HEK293T (cell line): ENCODE data around the gene NOP56.
"Not testable (repeated sequence)": the region's sequence is repeated elsewhere in the genome, so short reads cannot be mapped to it uniquely, and the experiment has no call there.

Experiments
- CTCF ChIA-PET: fragments of 350-600 bp; formaldehyde crosslinking; extraction: SDS; loops from one replicate; lab custom pipeline; 2021; ENCODE audit warnings: antibody characterized with exemption, inconsistent platforms; lab: Yijun Ruan, JAX
- POLR2A ChIA-PET: fragments of 350-600 bp; formaldehyde crosslinking; extraction: SDS; loops from one replicate; lab custom pipeline; 2020; ENCODE audit warnings: antibody characterized with exemption, inconsistent platforms; lab: Yijun Ruan, JAX
- DNase-seq: peaks from one replicate; pipeline ENCODE4 v3.0.0; 2012; ENCODE audit warnings: mixed read lengths; ENCODE audit errors: extremely low spot score
- ARNT ChIP-seq: fragments of 450-650 bp; IDR thresholded peaks from 2 replicates; pipeline ENCODE4 v1.6.1; 2017; ENCODE audit warnings: mild to moderate bottlenecking
- BHLHE40 ChIP-seq: fragments of 450-650 bp; IDR thresholded peaks from 2 replicates; pipeline ENCODE4 v1.6.1; 2016; ENCODE audit warnings: mild to moderate bottlenecking, moderate library complexity, borderline replicate concordance
- CTBP1 ChIP-seq: fragments of 450-650 bp; IDR thresholded peaks from 2 replicates; pipeline ENCODE4 v1.6.1; 2016; ENCODE audit warnings: borderline replicate concordance
- ELF4 ChIP-seq: fragments of 450-650 bp; IDR thresholded peaks from 2 replicates; pipeline ENCODE4 v1.6.1; 2017; ENCODE audit warnings: antibody characterized with exemption
- FOXA1 ChIP-seq: fragments of 450-650 bp; IDR thresholded peaks from 2 replicates; pipeline ENCODE4 v1.6.1; 2016; ENCODE audit warnings: mild to moderate bottlenecking
- FOXK2 ChIP-seq: fragments of 450-650 bp; IDR thresholded peaks from 2 replicates; pipeline ENCODE4 v1.6.1; 2016; ENCODE audit warnings: mild to moderate bottlenecking
- FOXM1 ChIP-seq: fragments of 450-650 bp; IDR thresholded peaks from 2 replicates; pipeline ENCODE4 v1.6.1; 2017; ENCODE audit warnings: mild to moderate bottlenecking, borderline replicate concordance
- HDGF ChIP-seq: fragments of 450-650 bp; IDR thresholded peaks from 2 replicates; pipeline ENCODE4 v1.6.1; 2017; ENCODE audit warnings: antibody characterized with exemption, borderline replicate concordance
- L3MBTL2 ChIP-seq: fragments of 450-650 bp; conservative IDR thresholded peaks from 2 replicates; pipeline ENCODE4 v1.6.1; 2016; ENCODE audit warnings: mild to moderate bottlenecking
- LEF1 ChIP-seq: fragments of 450-650 bp; IDR thresholded peaks from 2 replicates; pipeline ENCODE4 v1.6.1; 2017; ENCODE audit warnings: mild to moderate bottlenecking, borderline replicate concordance
- NFRKB ChIP-seq: fragments of 450-650 bp; IDR thresholded peaks from 2 replicates; pipeline ENCODE4 v1.6.1; 2016; ENCODE audit warnings: mild to moderate bottlenecking, moderate library complexity
- SP1 ChIP-seq: fragments of 450-650 bp; IDR thresholded peaks from 2 replicates; pipeline ENCODE4 v1.6.1; 2017
- SUZ12 ChIP-seq: fragments of 450-650 bp; IDR thresholded peaks from 2 replicates; pipeline ENCODE4 v1.6.1; 2016; ENCODE audit warnings: mild to moderate bottlenecking
- TARDBP ChIP-seq: fragments of 450-650 bp; IDR thresholded peaks from 2 replicates; pipeline ENCODE4 v1.6.1; 2016
- ZNF384 ChIP-seq: fragments of 450-650 bp; IDR thresholded peaks from 2 replicates; pipeline ENCODE4 v1.6.1; 2016
- TF ChIP-seq, protein P1 (sequence below): fragments of 450-650 bp; IDR thresholded peaks from 2 replicates; pipeline ENCODE4 v1.6.1; 2016

The NOP56 gene

GRCh38 chr20:2663887-2664719 lies 11.7 kb downstream of the NOP56 start, which contains the start of gene IDH3B:
Gene IDH3B, minus strand, starts transcription at chr20:2664216. Its CDS starts 28 bp downstream, at chr20:2664188.
- DNase-seq = peak; percentile 90
- ChIA-PET POLR2A (interaction anchor here (0.6 to 5.4 kb wide), 12 partner anchors 10 to 457 kb away, joined by 3 to 79 read pairs (median 3); partner anchors contain the start of genes MRPS26, NOP56 and SNRPB), CTCF (no interaction called here)
- peak; percentile 81 for TF ChIP-seq FOXK2
- TF ChIP-seq ELF4 = peak; percentile 84
- peak; percentile 73 for TF ChIP-seq NFRKB
- peak; percentile 74 for TF ChIP-seq L3MBTL2
- TF ChIP-seq CTBP1 = no peak

GRCh38 chr20:2671977-2672376 lies 19.5 kb downstream of the NOP56 start:
- TF ChIP-seq, protein P1, sequence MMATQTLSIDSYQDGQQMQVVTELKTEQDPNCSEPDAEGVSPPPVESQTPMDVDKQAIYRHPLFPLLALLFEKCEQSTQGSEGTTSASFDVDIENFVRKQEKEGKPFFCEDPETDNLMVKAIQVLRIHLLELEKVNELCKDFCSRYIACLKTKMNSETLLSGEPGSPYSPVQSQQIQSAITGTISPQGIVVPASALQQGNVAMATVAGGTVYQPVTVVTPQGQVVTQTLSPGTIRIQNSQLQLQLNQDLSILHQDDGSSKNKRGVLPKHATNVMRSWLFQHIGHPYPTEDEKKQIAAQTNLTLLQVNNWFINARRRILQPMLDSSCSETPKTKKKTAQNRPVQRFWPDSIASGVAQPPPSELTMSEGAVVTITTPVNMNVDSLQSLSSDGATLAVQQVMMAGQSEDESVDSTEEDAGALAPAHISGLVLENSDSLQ = no peak
- CTCF ChIA-PET = interaction anchor here (1.4 kb wide), 1 partner anchor 69 kb away, joined by 3 read pairs; no protein-coding TSS in a partner anchor
- DNase-seq = no peak
- POLR2A ChIA-PET = no interaction called here

GRCh38 chr20:2672446-2672845 lies 20.0 kb downstream of the NOP56 start:
- DNase-seq = no peak
- TF ChIP-seq ZNF384 (no peak), FOXK2 (no peak), ARNT (no peak), TARDBP (no peak), HDGF (no peak), CTBP1 (no peak)
- ChIA-PET CTCF (interaction anchor here (0.5 to 1.4 kb wide), 2 partner anchors 69 to 284 kb away, joined by 3 to 5 read pairs; no protein-coding TSS in a partner anchor), POLR2A (interaction anchor here (3.1 kb wide), 1 partner anchor 9 kb away, joined by 13 read pairs; the partner anchor contains the start of gene IDH3B)

- POLR2A ChIA-PET = interaction anchor here (3.1 kb wide), 1 partner anchor 10 kb away, joined by 13 read pairs; the partner anchor contains the start of gene IDH3B
- TF ChIP-seq FOXA1 (no peak), BHLHE40 (no peak), FOXM1 (no peak), SP1 (no peak), ZNF384 (no peak), FOXK2 (no peak), SUZ12 (no peak), L3MBTL2 (no peak), ELF4 (no peak), HDGF (no peak), ARNT (no peak), NFRKB (no peak), CTBP1 (no peak)
- TF ChIP-seq, protein P1 = no peak
- DNase-seq = no peak
- CTCF ChIA-PET = interaction anchor here (0.6 to 1.4 kb wide), 4 partner anchors 47 to 216 kb away, joined by 3 read pairs; no protein-coding TSS in a partner anchor
Measured at GRCh38 chr20:2673453-2673852, 21.0 kb downstream of the NOP56 start.

DNA sequence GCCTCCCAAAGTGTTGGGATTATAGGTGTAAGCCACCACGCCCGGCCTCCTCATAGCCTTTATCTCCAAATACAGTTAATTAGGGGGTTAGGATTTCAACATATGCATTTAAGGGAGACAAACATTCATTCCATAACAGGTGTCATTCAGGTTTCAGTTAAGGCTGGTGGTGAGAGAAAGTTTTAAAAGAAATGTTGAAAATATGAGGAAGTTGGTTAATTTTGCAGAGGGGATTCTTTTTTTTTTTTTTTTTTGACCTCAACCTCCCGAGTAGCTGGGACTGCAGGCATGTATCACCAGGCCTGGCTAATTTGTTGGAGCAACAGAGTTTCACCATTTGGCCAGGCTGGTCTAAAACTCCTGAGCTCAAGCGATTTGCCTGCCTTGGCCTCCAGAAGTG lies 27.6 kb downstream of the NOP56 start:
- ChIA-PET CTCF (no interaction called here), POLR2A (no interaction called here)

GRCh38 chr20:2682040-2682439 lies 29.6 kb downstream of the NOP56 start:
- DNase-seq, POLR2A ChIA-PET, CTCF ChIA-PET: not testable (repeated sequence)

More for the DNA sequence above, 27.6 kb downstream of the NOP56 start:
- TF ChIP-seq FOXA1 (no peak), L3MBTL2 (no peak), BHLHE40 (no peak), FOXK2 (no peak), TARDBP (no peak), CTBP1 (no peak), SUZ12 (no peak), FOXM1 (no peak), ZNF384 (no peak), ELF4 (no peak), NFRKB (no peak), LEF1 (no peak)
- TF ChIP-seq, protein P1 = no peak
- DNase-seq = no peak

DNA sequence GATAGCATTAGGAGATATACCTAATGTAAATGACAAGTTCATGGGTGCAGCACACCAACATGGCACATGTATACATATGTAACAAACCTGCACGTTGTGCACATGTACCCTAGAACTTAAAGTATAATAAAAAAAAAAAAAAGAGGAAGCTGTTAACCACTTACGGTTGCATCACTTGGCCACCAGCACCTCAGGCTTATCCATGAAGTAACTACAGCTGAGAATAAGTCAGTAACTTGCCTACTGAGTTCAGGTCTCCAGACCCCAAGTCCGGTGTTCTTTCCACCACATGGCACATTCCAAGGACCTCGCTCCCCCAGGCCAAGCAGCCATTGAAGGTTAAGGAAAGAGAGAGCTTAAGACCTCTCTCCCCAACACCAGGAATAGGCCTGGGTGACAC lies 32.4 kb downstream of the NOP56 start:
- DNase-seq, CTCF ChIA-PET: not testable (repeated sequence)
- POLR2A ChIA-PET = interaction anchor here (1.1 to 1.5 kb wide), 2 partner anchors 33 to 56 kb away, joined by 3 to 6 read pairs; partner anchors contain the start of gene NOP56
